OCI-LY1 (cell line): ENCODE measurements around the gene HLCS.

Source experiments
- CTCF ChIP-seq: fragments of 200-600 bp; sonication (generic), shearing (Covaris generic); IDR thresholded peaks from 2 replicates; pipeline ENCODE4 v1.5.1; 2017; ENCODE audit warnings: mild to moderate bottlenecking, antibody characterized with exemption, low read length, moderate library complexity, mixed read lengths
- EZH2 ChIP-seq: fragments of 200-600 bp; sonication (generic), shearing (Covaris generic); IDR thresholded peaks from 2 replicates; pipeline ENCODE4 v1.8.0; 2017; ENCODE audit warnings: borderline replicate concordance, mixed run types, mild to moderate bottlenecking, antibody characterized with exemption, low read length, moderate library complexity, mixed read lengths

- TF ChIP-seq CTCF, result no peak
- no peak for TF ChIP-seq EZH2
These were observed 626 bp upstream of the HLCS start for GRCh38 chr21:36966821-36967768.
